HAP-1 (cell line): ENCODE data around the gene SYCP2.
A peak's percentile ranks its signal among the peaks of the same experiment; 100 is the strongest.
"Not testable (repeated sequence)": the region's sequence is repeated elsewhere in the genome, so short reads cannot be mapped to it uniquely, and the experiment has no call there.

Experiments
- DNase-seq, 2 experiments: peaks; one replicate each; pipeline ENCODE4 v3.0.0-alpha.2; 2016 to 2020; ENCODE audit warnings: low spot score in 2 of 2
- H3K27me3 ChIP-seq: fragments of 250-450 bp; sonication (Bioruptor Pico); 2 replicates; pipeline ENCODE4 v1.5.1; 2020; ENCODE audit warnings: low read depth, mild to moderate bottlenecking, moderate library complexity
- H3K36me3 ChIP-seq: fragments of 250-450 bp; sonication (Bioruptor Pico); replicated peaks from 2 replicates; pipeline ENCODE4 v1.5.1; 2020; ENCODE audit warnings: mild to moderate bottlenecking
- H3K4me1 ChIP-seq: fragments of 250-450 bp; sonication (Bioruptor Pico); 2 replicates; pipeline ENCODE4 v1.5.1; 2020; ENCODE audit warnings: mild to moderate bottlenecking
- H3K4me3 ChIP-seq: fragments of 250-450 bp; sonication (Bioruptor Pico); 2 replicates; pipeline ENCODE4 v1.5.1; 2020; ENCODE audit warnings: mild to moderate bottlenecking, moderate library complexity
- H3K9me3 ChIP-seq: fragments of 250-450 bp; sonication (Bioruptor Pico); 2 replicates; pipeline ENCODE4 v1.5.1; 2020; ENCODE audit warnings: mild to moderate bottlenecking, moderate library complexity
- in situ Hi-C: fragments of 300-500 bp; cut with MboI; formaldehyde crosslinking; loops from 3 replicates; pipeline ENCODE4 v1.14.3; 2020; ENCODE audit warnings: low sequenced_read_pairs, inconsistent platforms, mixed read lengths

The SYCP2 gene

GRCh38 chr20:59864726-59865125 lies 68.7 kb downstream of the SYCP2 start:
- no peaks in the 10 kb centered on the region for H3K36me3 ChIP-seq
- no peaks in the 10 kb centered on the region for H3K4me1 ChIP-seq
- in situ Hi-C loops: no loop called here
- no peak overlapping the region for H3K4me3 ChIP-seq
- no peaks in the 10 kb centered on the region; the same call in 1 of the 2 replicates for H3K9me3 ChIP-seq
- H3K27me3 ChIP-seq: 0 out of 2 replicates have a peak, but pooled peaks cover 3% of the 10 kb centered on the region
- DNase-seq: no peak

DNA sequence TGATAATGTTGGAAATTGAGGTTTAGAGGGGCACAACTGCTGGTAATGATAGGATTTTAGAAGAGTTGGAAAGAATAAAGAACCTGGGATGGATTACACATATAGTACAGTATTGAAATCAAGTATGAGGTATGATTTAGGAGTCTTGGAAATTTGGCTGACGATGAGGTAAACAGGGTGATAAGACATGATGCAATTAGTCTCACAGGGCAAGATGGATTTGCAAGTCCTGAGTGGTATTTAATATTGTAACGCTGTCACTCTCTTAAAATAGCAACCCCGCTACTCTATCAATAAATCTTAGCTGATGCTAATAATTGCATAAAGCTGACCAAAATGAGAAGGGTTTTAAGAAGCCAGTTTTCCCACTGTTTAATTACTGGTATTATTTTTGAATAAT lies 70.4 kb downstream of the SYCP2 start:
- no peaks in the 10 kb centered on the region for H3K27me3 ChIP-seq
- DNase-seq: no peak
- H3K4me1 ChIP-seq: no peaks in the 10 kb centered on the region
- in situ Hi-C loops: no loop called here
- no peaks in the 10 kb centered on the region; the same call in 1 of the 2 replicates for H3K9me3 ChIP-seq
- no peak overlapping the region for H3K4me3 ChIP-seq
- H3K36me3 ChIP-seq: no peaks in the 10 kb centered on the region

GRCh38 chr20:59861401-59861800 lies 72.0 kb downstream of the SYCP2 start:
- H3K36me3 ChIP-seq: no peaks in the 10 kb centered on the region
- in situ Hi-C loops: no loop called here
- no peak for DNase-seq
- H3K27me3 ChIP-seq: no peaks in the 10 kb centered on the region
- H3K4me3 ChIP-seq: no peak overlapping the region
- no peaks in the 10 kb centered on the region; the same call in 1 of the 2 replicates for H3K9me3 ChIP-seq
- no peaks in the 10 kb centered on the region for H3K4me1 ChIP-seq

- Histone ChIP-seq H3K27me3 (no peaks in the 10 kb centered on the region), H3K4me1 (no peaks in the 10 kb centered on the region), H3K4me3 (no peak overlapping the region), H3K9me3 (no peaks in the 10 kb centered on the region; the same call in 1 of the 2 replicates), H3K36me3 (no peaks in the 10 kb centered on the region)
- no peak for DNase-seq
- in situ Hi-C loops: no loop called here
Measured at GRCh38 chr20:59858425-59858824, 75.0 kb downstream of the SYCP2 start.

- in situ Hi-C loops: no loop called here
- Histone ChIP-seq H3K36me3 (no peaks in the 10 kb centered on the region), H3K27me3 (no peaks in the 10 kb centered on the region), H3K4me1 (no peaks in the 10 kb centered on the region), H3K4me3 (no peak overlapping the region), H3K9me3 (no peaks in the 10 kb centered on the region; the same call in 1 of the 2 replicates)
- DNase-seq: no peak
Measured at GRCh38 chr20:59857966-59858365, 75.5 kb downstream of the SYCP2 start.

DNA sequence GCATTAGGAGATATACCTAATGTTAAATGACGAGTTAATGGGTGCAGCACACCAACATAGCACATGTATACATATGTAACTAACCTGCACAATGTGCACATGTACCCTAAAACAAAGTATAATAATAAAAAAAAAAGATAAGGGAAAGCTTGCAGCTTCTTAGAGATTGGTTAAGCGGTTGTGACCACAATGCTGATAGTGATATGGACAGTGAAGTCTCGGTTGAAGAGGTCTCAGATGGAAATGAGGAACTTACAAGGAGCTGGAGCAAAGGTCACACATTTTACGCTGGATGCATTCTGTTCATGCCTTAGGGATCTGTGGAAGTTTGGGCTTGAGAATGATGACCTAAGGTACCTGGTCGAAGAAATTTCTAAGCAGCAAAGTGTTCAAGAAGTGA lies 76.5 kb downstream of the SYCP2 start:
- in situ Hi-C loops, H3K9me3 ChIP-seq, H3K4me3 ChIP-seq, H3K27me3 ChIP-seq, DNase-seq, H3K4me1 ChIP-seq, H3K36me3 ChIP-seq: not testable (repeated sequence)

GRCh38 chr20:59856526-59856925 lies 76.9 kb downstream of the SYCP2 start:
- H3K27me3 ChIP-seq, in situ Hi-C loops, H3K4me1 ChIP-seq, H3K4me3 ChIP-seq, H3K36me3 ChIP-seq, H3K9me3 ChIP-seq, DNase-seq: not testable (repeated sequence)

DNA sequence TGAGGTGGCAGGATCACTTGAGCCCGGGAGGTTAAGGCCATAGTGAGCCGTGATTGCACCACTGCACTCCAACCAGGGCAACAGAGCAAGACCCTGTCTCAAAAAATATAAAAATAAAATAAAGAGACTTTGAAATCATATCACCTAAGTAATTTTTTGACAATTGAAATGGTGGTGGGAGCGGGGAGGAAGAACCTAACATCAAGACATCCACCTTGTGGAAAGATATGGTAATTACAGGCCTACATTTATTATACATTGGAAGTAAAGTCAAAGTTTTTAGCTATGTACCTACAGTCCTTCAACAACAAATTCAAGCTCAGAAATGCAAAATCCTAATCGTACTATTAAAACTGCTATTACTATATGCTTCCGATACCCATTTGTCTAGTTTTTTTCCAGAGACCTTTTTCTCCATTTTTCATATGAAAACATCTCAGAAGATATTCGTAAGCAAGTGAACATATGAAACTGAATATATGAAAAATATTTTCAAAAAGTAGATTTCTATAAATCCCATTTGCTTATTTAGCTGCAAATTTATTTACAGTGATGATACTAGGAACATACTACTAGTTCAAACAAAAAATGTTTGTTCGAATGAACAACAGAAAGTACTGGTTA lies 83.3 kb downstream of the SYCP2 start:
- no peaks in the 10 kb centered on the region for H3K4me1 ChIP-seq
- in situ Hi-C loops: no loop called here
- H3K36me3 ChIP-seq: no peaks in the 10 kb centered on the region
- peak in 1 of 2 experiments; percentile 44 for DNase-seq
- H3K27me3 ChIP-seq: no peaks in the 10 kb centered on the region
- H3K9me3 ChIP-seq: no peaks in the 10 kb centered on the region
- H3K4me3 ChIP-seq: no peak overlapping the region

DNA sequence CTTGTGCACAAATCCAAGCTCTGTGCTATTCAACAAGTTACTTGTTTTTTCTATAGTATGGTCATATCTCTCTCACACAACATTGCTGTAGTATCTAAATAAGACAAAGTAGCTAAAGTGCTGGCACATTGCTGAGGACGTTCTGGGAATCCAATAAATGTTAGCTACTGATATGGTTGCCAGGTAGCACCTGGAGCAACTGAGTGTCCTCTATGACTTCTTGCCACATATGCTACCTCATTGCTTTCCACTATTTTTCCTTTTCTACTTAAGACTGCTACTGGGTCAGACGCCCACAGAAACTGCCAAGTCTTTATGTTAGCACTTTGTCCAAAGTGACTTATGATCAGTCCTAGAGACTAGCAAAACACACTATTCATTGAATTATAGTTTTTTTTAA lies 85.3 kb downstream of the SYCP2 start:
- in situ Hi-C loops: no loop called here
- Histone ChIP-seq H3K9me3 (no peaks in the 10 kb centered on the region), H3K4me1 (no peaks in the 10 kb centered on the region), H3K36me3 (no peaks in the 10 kb centered on the region), H3K27me3 (no peaks in the 10 kb centered on the region), H3K4me3 (no peak overlapping the region)
- no peak for DNase-seq

DNA sequence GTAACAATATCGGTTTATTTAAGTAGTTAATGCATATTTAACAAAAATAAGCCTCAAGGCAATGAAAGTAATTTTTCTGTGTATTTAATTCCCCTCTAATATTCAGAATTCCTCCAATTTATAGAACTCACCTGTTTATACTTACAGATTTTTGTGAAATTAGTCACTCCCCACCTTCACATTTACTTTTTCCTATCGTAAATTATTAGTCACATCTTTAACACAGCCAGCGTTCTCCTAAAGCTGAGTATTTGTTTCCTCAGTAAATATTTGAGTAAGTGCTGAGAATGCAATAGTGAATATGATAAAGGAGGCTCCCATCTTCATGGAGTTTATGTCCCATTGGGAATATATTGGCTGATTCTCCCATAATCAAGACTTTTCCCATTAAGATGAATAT lies 88.0 kb downstream of the SYCP2 start:
- in situ Hi-C loops: no loop called here
- Histone ChIP-seq H3K9me3 (no peaks in the 10 kb centered on the region), H3K4me3 (no peak overlapping the region), H3K4me1 (no peaks in the 10 kb centered on the region), H3K27me3 (no peaks in the 10 kb centered on the region), H3K36me3 (no peaks in the 10 kb centered on the region)
- no peak for DNase-seq

DNA sequence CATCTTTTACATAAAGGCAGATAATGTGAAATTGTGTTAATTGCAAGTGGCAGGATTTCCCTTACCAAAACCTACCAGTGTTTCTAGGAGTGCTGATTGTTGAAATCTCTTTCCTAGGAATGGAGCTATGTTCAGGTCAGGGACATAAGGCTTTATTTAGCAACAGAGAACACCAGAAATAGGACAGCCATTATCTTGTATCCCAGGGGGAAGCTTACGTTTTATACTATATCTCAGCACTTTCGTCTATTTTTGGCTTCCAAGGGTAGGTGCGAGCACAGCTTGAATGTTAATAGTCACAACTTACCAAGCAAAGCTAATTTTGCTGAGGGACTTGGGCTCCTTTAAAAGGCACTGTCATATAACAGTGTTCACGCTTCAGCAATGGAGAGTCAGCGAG lies 94.0 kb downstream of the SYCP2 start:
- no peak for DNase-seq
- no peaks in the 10 kb centered on the region for H3K36me3 ChIP-seq
- no peaks in the 10 kb centered on the region for H3K9me3 ChIP-seq
- in situ Hi-C loops: no loop called here
- peaks cover 7% of the 10 kb centered on the region for H3K27me3 ChIP-seq
- no peaks in the 10 kb centered on the region for H3K4me1 ChIP-seq
- no peak overlapping the region for H3K4me3 ChIP-seq

- no peak for DNase-seq
- Histone ChIP-seq H3K36me3 (no peaks in the 10 kb centered on the region), H3K27me3 (peaks cover 7% of the 10 kb centered on the region), H3K9me3 (no peaks in the 10 kb centered on the region), H3K4me3 (no peak overlapping the region), H3K4me1 (no peaks in the 10 kb centered on the region)
- in situ Hi-C loops: no loop called here
Measured at GRCh38 chr20:59837623-59838394, 95.6 kb downstream of the SYCP2 start.

- Histone ChIP-seq H3K4me1 (no peaks in the 10 kb centered on the region), H3K36me3 (no peaks in the 10 kb centered on the region), H3K4me3 (no peak overlapping the region), H3K9me3 (no peaks in the 10 kb centered on the region), H3K27me3 (peaks cover 7% of the 10 kb centered on the region)
- DNase-seq: no peak
- in situ Hi-C loops: no loop called here
Measured at GRCh38 chr20:59836767-59837166, 96.7 kb downstream of the SYCP2 start.
